NCI-H1930 (cell line): ENCODE measurements around the gene RUSF1.
"Not testable (repeated sequence)": the region's sequence is repeated elsewhere in the genome, so short reads cannot be mapped to it uniquely, and the experiment has no call there.

Experiments used
- DNase-seq, 2 experiments: peaks; one replicate each; lab custom pipeline; 2025; lab: John Stamatoyannopoulos, UW

The RUSF1 gene

DNA sequence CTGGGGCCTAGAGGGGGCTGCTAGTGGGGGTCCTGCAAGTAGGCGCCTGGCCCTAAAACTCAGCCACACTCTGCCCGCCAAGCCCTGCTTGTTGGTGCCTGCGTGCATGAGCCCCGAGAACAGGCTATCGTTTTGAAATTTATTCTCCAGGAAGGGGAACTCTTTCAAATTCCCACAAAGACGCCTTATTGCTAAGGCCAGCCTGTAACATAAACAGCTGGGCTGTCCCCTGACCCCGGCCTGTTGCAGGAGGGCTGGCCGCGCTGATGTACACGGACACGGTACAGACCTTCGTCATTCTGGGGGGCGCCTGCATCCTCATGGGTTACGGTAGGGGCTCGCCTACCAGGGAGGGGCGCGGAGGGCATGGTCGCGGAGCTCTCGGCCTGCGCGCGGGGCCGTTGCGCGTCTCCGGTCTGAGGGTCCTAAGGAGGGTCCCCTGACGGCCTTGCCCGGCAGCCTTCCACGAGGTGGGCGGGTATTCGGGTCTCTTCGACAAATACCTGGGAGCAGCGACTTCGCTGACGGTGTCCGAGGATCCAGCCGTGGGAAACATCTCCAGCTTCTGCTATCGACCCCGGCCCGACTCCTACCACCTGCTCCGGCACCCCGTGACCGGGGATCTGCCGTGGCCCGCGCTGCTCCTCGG, 21.0 kb downstream of the RUSF1 start:
- no peak for DNase-seq

DNA sequence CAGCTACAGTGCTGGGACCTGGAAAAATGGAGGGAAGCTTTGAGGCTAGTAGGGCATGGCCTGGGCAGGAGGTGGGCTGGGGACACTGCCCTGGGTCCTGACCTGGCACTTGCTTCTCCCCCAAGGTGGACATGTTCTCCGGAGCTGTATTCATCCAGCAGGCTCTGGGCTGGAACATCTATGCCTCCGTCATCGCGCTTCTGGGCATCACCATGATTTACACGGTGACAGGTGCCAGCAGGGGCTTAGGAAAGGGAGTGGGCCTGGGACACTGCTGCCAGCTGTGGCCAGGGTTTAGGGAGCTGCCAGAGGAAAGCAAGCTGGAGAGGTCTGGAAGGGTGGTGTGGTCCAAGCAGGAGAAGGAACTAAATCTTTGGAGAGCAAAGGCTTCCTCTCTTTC, 22.1 kb downstream of the RUSF1 start:
- DNase-seq: no peak

GRCh38 chr16:31485571-31485970, 22.6 kb downstream of the RUSF1 start:
- DNase-seq: no peak

- DNase-seq: no peak
These were observed 23.6 kb downstream of the RUSF1 start for GRCh38 chr16:31484491-31485171.

- not testable (repeated sequence) for DNase-seq
These were observed 24.1 kb downstream of the RUSF1 start for GRCh38 chr16:31484048-31484447.

DNA sequence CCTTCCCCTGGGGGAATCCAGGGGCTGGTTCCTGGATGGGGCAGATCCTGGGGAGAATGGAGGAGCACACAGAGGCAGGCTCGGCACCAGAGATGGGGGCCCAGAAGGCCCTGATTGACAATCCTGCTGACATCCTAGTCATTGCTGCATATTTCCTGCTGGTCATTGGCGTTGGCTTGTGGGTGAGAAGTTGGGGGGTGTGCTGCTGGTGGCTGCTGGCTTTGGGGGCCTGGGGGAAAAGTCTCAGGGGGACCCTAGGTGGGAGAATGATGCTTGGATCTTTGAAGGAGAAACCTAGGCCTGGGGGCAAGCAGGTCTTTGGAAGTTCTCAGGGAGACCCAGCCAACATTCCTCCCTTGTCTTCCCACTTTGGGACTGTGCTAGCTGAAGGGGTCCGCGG, 25.1 kb downstream of the RUSF1 start, which contains the start of gene SLC5A2:
TSS of gene SLC5A2 (plus strand) at position 43 of the 400 bp plus-strand sequence. CDS start at position 57, 14 bp downstream.
- no peak for DNase-seq

DNA sequence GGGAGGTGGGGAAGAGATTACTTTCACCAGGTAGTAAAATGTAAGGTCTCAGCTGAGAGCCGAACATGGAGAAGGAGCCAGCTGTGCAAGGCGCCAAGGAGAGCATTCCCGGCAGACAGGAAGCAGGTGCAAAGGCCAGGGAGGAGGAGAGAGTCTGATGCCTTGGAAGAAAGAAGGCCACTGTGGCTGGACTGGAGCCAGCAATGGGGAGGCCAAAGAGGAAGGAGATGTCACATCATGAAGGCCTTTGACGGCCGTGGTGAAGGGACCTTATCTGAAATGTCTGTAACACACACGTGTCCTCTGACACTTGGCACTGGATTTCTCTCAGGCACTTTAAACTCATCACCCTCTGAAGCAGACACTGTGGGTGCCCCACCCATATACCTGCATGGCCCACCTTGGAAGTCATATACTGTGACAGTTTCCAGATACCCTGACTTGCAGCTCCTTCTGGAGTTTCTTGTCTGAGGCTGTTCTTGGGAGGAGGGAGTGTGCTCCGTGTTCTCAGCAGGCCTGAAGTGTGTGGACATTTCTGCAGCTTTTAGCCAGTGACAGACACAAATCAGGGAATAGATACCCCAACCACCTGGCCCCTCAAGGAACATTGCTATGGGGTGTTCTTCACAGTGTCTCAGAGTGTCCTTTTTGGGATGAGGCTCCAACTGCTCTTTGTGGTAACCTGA, 27.2 kb downstream of the RUSF1 start:
- DNase-seq: no peak

DNA sequence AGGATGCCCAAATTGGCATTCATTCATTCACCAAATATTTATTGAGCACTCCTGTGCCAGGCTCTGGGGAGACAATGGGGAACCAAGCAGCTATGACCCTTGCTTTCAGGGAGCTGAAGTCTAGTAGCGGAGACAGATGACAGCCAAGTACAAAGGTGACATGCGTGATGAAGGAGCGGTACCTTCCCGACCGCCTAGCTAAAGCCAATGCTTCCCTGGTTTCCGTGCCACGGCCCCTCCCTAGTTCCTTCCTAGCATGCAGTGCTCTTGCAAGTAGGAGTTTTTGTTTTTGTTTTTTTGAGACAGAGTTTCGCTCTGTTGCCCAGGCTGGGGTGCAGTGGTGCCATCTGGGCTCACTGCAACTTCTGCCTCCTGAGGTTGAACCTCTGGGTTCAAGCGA, 28.4 kb downstream of the RUSF1 start:
- DNase-seq: no peak

DNA sequence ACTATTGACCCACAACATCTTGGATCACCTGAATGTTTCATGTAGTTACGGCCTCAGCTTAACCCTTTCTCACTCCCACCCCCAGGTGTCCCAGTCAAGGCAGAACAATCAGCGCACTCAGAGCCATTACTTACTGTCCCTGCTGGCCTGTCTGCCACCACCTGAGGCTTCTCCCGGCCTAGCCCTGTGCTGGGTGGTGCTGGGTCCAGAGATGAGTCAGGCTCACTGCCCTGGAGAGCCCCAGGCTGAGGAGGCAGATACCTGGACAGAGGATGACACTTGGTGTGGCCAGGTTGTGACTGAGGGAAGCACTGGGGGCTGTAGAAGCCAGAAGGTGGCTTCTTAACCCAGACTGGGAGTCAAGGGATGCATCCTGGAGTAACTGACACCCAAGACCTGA, 29.2 kb downstream of the RUSF1 start:
- no peak for DNase-seq

GRCh38 chr16:31477220-31478216, 30.7 kb downstream of the RUSF1 start:
- peak in 1 of 2 experiments; percentile 21 for DNase-seq

DNA sequence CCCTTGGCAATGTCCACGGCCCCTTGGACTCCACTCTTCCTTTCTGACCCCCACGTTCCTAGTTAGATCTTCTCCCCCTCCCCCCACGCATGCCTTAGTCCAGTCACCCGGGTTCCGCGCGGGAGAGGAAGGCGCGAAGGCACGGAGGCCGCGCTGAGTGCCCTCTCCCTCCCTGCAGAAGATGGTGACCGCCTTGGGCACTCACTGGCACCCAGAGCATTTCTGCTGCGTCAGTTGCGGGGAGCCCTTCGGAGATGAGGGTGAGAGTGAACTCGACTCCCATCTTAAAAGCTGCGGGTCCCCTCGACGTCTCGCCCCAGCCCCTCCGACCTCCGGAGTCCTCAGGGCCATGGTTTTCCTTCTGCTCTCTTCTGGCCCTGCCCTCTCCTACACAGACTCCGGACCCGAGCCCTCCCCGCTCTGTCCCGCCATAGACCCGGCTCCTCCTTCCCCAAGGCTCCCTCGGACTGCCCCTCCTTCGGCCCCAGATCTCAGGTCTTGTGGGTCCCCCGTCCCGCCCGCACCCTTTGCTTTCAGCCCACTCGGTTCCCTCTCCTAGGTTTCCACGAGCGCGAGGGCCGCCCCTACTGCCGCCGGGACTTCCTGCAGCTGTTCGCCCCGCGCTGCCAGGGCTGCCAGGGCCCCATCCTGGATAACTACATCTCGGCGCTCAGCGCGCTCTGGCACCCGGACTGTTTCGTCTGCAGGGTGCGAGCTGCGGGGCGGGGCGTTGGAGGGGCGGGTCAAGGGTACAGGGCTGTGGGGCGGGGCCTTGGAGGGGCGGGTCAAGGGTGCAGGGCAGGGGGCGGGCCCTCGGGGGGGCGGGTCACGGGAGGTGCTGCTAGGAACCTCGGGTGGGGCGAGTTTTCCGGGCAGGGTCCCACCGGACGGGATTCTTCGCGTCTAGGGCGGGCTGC, 31.6 kb downstream of the RUSF1 start:
- peak; percentile 43 to 57 for DNase-seq

- DNase-seq: no peak
These were observed 32.3 kb downstream of the RUSF1 start for GRCh38 chr16:31475946-31476302.

GRCh38 chr16:31474773-31475738, 33.1 kb downstream of the RUSF1 start:
- no peak for DNase-seq

DNA sequence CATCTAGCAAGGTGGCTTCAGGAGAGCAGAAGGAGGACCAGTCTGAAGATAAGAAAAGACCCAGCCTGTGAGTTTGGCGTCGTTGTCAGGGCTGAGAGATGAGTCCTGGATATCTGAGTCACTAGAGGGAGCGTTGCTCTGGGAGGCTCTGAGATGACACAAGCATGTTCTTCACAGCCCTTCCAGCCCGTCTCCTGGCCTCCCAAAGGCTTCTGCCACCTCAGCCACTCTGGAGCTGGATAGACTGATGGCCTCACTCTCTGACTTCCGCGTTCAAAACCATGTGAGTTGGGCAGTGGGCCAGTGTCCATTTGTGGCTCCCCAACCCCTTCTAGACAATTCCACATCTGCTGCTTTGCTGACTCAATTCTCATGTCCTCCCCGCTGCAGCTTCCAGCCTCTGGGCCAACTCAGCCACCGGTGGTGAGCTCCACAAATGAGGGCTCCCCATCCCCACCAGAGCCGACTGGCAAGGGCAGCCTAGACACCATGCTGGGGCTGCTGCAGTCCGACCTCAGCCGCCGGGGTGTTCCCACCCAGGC, 33.9 kb downstream of the RUSF1 start:
- no peak for DNase-seq

- DNase-seq: no peak
These were observed 34.8 kb downstream of the RUSF1 start for GRCh38 chr16:31473264-31473984.

DNA sequence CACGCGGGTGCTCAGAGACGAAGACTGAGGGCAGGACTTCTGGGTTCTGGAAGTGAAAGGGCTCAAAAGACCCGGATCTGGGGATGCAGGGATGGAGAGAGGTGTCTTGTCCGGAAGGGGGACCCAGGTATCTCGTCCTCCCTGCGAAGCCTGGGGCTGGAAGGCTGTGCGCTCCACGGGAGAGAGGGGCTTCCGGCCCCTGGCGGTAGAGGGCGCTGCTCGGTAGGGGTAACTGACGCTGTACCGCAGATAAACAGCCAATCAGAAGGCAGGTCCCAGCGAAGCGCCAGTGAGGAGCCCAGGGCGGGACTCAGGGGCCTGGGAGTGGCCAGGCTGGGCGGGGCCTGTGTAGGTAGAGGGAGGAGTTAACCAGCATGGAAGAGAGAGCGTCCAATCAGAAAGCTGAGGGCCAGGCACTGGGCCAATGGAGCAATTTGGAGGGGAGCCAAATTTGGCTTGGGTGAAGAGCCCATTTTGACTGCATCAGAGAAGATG, 35.4 kb downstream of the RUSF1 start:
- peak; percentile 90 to 93 for DNase-seq

DNA sequence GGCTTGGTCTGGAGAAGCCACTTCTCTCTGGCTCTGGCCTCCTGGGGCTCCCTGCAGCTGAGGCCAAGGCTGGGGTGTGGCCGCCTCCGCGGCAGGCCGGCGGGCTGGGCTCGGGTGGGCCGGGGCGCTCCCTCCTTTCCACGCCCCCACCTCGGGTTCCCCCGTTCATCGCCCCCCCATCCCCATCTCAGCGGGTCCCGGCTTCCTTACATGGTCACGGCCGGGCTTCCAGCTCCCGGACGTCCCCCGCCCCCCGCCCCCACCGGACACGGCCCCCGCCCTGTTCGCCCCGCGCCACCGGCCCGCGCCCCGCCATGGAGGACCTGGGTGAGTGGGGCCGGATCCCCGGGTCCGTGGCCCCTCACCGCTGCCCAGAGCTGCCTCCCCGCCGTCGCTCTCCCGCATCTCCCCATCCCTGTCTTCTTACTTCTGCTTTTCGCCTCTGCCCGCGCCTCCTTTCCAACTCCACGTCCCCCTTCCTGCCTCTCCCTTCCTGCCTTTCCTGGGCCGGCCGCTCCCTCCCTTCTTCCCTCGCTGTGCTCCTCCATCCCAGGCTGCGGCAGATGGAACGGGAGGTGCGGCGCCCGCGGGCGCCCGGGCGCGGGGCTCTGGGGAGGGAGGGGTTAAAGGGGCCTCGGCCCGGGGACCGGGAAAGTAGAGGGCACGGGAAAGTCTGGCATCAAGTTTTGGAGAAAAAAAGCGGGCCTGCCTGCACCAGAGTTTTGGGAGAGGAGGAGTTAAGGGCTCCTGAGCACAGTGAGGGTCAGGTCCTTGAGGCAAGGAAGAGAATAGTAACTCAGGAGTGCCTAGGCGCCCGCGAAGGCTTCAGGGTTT, 36.1 kb downstream of the RUSF1 start, which contains the start of gene TGFB1I1:
TSS of gene TGFB1I1 (plus strand) at position 278 of the 834 bp plus-strand sequence. CDS start at position 315, 37 bp downstream.
- no peak for DNase-seq
